GM23248 (cell line): Measurements from ENCODE around the gene ELAVL4.

Experiments used
- EZH2 ChIP-seq: fragments of 200-600 bp; sonication (generic); IDR thresholded peaks from 2 replicates; pipeline ENCODE4 v1.6.1; 2018; ENCODE audit warnings: antibody characterized with exemption, mild to moderate bottlenecking; ENCODE audit not compliant: insufficient read depth, poor library complexity, severe bottlenecking
- EZH2phosphoT487 ChIP-seq: fragments of 200-600 bp; sonication (generic); IDR thresholded peaks from 2 replicates; pipeline ENCODE4 v1.6.1; 2018; ENCODE audit warnings: antibody characterized with exemption, moderate library complexity, mild to moderate bottlenecking, low read depth; ENCODE audit not compliant: insufficient read depth

DNA sequence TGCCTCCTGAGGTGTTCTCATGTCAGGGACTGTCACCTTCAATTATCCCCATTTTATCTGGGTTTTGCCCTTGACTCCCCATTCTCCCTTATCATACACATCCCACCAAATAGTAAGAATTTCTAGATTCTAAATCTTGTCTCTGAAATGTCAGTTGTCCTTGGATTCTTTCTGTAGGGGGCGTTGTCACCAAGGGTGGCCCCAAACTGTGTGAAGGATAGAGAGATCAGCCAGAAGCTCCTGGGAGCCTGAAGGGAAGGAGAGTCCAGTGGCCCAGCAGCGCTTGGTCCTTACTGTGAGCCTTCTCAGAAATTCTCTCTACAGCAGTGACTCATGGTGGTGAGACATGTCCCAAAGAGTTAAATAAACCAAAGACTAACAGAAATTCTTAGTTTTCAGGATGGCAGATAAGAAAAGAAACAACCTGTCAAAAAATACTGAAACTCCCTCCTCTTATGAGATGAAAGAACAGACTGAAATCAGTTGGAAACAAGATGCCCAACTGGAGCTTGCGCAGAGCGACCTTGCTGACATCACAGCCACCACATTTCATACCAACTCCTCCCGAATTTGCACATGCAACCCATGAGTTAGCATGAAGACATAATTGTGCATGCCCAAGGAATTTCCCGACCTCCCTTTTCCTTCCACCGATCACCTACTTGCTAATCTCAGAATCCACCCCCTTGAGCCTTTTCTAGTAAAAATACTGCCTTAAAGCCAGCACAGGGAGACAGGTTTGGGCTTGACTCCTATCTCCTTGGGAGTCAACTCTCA is 109.8 kb downstream of the ELAVL4 start:
- TF ChIP-seq EZH2phosphoT487 (no peak), EZH2 (no peak)
